ENCODE measurements around the gene ERGIC1.
"Not testable (repeated sequence)": the region's sequence is repeated elsewhere in the genome, so short reads cannot be mapped to it uniquely, and the experiment has no call there.

The ERGIC1 gene

GRCh38 chr5:172858511-172858989 lies 24.5 kb downstream of the ERGIC1 start:
- DNase-seq, result no peak
- in situ Hi-C loops (cut with MboI; ENCODE audit: low pct_unique_long_range_greater_than_20kb, low sequenced_read_pairs), result no loop called here

DNA sequence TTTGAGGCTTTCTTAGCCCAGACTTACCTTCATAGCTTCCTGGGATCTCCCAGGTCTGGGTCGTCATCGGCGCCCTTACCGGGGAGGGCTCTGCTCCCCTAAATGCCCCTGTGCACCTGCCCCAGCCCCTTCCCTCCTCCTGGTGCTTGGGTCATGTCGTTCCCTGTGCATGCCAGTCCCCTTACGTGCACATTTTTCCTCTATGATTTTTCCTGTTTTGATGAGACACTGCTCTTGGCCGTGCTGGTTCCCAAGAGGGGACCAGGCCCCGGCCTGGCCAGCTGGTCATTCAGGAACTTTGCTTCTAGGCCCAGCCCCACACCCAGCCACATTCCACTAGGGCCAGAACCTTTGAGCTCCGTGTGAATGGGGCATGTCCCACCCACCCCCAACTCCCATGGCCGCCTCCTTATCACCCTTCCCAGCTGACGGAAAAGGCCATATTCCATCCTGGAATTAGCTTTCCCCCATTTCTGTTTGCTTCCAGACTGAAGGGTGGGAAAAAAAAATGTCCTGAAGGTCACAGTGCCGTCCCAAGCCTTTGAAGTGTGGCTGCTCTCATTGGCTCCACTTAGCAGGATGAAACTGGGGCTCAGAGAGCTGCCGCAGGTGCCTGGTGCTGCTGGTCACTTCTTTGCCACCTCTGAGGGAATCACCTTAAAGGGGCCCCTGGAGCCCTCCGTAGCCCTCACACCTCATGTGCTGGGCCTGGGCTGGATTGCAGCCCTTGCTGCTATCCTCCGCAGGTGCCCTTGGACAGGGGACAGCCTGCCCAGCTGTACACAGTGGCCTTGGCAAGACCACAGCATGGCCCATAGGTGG lies 25.1 kb downstream of the ERGIC1 start:
- no peak for DNase-seq
- in situ Hi-C loops (cut with MboI; ENCODE audit: low pct_unique_long_range_greater_than_20kb, low sequenced_read_pairs), result no loop called here

DNA sequence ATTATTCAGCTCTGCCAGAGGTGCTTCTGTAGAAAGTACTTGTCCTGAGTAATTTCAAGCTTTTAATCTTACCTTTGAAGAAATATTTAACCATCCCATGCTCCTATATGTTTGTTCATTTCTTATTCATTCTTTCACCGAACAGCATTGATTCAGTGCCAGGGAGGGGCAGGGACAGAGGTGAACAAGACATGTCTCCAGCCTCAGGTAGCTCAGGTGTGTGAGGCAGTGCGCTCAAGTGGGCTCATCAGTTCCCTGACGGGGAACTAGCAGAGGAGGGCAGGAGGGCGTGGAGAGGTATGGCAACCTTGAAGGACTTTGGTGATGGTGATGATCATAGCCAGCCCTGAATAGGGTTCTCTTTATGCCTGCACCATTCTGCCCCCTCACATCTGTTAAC lies 25.9 kb downstream of the ERGIC1 start:
- in situ Hi-C loops (cut with MboI; ENCODE audit: low pct_unique_long_range_greater_than_20kb, low sequenced_read_pairs), result no loop called here
- DNase-seq, result no peak

DNA sequence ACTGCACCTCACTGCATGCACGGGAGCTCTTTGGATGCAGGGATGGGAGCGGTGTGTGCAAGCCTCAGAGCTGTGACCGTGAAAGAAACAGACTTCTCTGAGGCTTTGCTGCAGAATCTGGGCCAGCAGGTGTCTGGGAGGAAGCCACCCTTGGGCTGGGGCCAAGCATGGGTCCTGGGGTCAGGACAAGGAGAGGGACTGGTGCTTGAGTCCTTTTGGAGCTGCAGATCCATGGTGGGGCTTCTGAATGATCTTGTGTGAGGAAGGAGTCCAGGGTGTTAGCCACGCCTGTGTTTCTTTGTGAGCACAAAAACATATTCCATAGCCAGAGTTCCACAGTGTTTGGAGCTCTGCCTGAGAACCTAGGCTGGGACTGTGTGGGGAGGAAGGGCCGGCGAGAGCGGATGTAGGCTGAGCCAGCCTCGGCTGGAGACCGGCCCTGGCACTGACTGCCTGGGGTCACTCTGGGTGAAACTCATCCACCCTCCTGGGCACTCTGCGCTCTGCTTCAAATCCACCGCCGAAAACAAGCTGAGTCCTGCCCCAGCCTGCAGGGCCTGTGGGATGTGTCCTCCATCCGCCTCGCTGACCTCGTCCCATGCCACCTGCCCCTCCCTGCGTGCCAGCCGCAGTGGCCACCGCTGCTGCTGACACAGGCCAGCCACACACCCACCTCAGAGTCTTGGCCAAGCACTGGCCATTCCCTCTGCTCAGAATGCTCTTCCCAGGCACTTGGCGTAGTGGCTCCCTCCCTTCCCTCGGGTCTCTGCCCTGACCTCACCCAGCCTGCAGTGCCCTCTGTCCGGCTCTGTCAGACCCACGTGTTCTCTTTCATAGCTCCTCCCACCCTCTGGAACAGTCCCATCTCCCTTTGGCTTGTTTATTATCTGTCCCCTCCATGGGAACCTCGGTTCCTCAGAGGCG lies 26.7 kb downstream of the ERGIC1 start:
- in situ Hi-C loops (cut with MboI; ENCODE audit: low pct_unique_long_range_greater_than_20kb, low sequenced_read_pairs), result no loop called here
- DNase-seq, result no peak

GRCh38 chr5:172861461-172861860 lies 27.4 kb downstream of the ERGIC1 start:
- DNase-seq, result no peak
- in situ Hi-C loops (cut with MboI; ENCODE audit: low pct_unique_long_range_greater_than_20kb, low sequenced_read_pairs), result no loop called here

DNA sequence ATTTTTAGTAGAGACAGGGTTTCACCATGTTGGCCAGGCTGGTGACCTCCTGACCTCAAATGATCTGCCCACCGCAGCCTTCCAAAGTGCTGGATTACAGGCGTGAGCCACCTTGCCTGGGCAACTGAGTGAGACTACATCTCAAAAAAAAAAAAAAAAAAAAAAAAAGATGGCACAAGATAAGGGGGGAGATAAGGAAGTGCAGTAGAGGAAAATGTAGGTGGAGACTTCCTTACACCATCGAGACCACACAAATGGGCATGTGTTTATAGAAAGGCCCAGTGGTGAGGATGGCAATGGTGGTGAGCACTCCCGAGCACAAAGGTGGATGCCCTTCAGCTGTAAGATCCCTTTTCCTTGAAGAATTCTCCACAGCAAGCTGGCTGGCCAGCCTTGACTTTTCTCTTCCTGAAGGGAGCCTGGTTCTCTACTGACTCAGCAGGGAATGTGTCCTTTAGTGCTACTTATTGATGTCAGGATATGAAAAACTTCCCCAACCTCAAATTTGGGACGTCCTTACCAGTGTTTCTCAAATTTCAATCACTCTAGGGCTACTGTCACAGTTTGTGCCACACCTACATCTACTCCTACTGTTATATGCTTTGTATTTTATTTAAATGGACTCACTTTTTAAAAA lies 28.2 kb downstream of the ERGIC1 start:
- in situ Hi-C loops (cut with MboI; ENCODE audit: low pct_unique_long_range_greater_than_20kb, low sequenced_read_pairs), result no loop called here
- DNase-seq, result no peak

DNA sequence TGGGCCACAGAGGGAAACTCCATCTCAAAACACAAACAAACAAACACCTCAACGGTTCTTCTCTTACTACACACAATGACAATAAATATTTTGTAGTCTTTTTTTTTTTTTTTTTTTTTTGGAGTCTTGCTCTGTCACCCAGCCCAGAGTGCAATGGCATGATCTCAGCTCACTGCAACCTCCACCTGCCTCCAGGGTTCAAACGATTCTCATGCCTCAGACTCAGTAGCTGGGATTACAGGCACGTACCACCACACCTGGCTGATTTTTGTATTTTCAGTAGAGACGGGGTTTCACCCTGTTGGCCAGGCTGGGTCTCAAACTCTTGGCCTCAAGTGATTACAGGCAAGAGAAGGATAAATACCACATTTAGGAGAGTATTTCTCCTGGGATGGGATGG lies 30.1 kb downstream of the ERGIC1 start:
- in situ Hi-C loops (cut with MboI; ENCODE audit: low pct_unique_long_range_greater_than_20kb, low sequenced_read_pairs); DNase-seq: not testable (repeated sequence)

- in situ Hi-C loops (cut with MboI; ENCODE audit: low pct_unique_long_range_greater_than_20kb, low sequenced_read_pairs), result no loop called here
- DNase-seq, result no peak
Measured at GRCh38 chr5:172864747-172865146, 30.7 kb downstream of the ERGIC1 start.

- in situ Hi-C loops (cut with MboI; ENCODE audit: low pct_unique_long_range_greater_than_20kb, low sequenced_read_pairs), result no loop called here
Measured at GRCh38 chr5:172866378-172866777, 32.3 kb downstream of the ERGIC1 start.

DNA sequence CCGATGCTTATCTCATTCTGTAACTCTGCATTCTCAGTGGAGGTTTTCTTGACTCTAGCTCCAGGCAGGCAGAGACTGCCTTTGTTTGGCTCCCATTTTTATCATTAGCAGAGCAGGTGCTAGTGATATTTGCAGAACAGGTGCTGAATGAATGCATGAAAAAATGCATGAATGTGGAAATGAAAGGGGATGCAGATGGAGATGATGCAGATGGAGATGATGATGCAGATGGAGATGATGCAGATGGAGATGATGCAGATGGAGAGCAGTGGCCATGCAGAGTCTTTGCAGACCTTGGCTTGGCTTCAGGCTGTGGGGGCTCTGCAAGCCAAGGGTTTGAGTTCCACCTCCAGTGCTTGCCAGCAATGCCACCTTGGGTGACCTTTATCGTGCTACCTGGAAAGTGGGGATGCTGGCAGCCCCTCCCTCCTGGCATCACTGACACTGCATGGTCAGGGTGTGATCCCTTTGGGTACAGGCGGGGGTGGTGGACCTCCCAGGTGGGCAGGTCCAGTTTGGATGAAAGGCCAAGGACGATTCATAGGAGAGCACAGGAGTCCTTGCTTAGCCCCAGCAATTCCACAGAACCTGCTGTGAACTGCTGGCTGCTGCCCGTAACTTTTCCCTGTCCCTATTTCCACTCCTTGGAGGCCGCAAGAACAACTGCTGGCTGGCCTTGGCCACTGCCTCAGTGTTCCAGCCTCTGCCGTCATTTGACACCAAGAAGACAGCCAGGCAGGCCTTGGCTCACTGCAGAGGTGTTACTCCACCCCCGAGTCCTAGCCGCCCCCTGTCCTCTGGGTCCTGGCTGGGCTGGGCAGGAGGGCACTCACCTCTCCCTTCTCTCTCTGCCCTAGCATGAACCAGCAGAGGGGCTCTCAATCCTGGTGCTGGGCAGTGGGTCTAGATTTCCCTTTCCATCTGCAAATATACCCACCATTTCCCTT lies 33.0 kb downstream of the ERGIC1 start:
- in situ Hi-C loops (cut with MboI; ENCODE audit: low pct_unique_long_range_greater_than_20kb, low sequenced_read_pairs), result no loop called here
- no peak for DNase-seq

More at GRCh38 chr5:172866378-172866777, 32.3 kb downstream of the ERGIC1 start:
- no peak for DNase-seq

DNA sequence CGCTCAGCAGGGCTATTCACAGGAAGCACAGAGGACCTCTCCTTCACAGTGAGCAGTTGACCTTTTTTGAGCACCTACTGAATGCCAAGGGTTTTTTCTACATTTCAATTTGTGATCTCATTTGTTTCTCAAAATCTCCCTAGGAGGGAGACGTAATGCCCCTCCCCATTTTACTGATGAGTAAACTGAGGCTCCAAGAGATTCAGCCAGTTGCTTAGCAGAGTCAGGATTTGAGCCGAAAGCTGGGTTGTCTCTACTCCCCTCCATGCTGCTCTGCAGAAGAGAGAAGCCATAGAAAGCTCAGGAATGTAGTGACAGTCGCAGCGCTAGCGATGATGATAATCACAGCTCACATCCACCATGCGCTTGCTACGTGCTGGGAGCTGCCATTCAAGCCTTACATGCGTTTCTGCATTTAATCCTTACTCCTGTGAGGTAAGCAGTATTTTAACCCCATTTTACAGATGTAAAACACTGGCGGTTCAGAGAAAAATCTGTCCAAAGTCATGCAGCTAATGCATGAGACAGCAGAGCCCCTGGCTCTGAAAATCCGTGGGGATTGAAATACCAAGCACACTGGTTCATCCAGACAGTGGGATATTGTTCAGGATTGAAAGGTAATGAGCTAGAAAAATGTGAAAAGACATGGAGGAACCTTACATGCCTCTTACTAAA lies 33.8 kb downstream of the ERGIC1 start:
- in situ Hi-C loops (cut with MboI; ENCODE audit: low pct_unique_long_range_greater_than_20kb, low sequenced_read_pairs), result no loop called here
- no peak for DNase-seq

DNA sequence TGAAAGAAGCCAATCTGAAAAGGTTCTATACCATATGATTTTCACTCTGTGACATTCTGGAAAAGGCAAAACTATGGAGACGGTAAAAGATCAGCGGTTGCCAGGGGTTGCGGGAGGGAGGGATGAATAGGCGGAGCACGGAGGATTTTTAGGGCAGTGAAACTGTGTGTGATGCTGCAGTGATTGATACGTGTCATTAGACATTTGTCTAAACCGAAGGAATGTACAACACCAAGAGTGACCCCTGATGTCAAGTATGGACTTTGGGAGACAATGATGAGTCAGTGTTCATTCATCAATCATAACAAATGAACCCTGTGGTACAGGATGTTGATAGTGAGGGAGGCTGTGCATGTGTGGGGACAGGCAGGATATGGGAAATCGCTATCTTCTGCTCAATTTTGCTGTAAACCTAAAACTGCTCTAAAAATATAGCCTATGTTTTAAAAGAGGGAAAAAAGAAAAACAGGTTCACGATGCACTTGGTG lies 34.4 kb downstream of the ERGIC1 start:
- no peak for DNase-seq
- in situ Hi-C loops (cut with MboI; ENCODE audit: low pct_unique_long_range_greater_than_20kb, low sequenced_read_pairs), result no loop called here

- in situ Hi-C loops (cut with MboI; ENCODE audit: low pct_unique_long_range_greater_than_20kb, low sequenced_read_pairs), result no loop called here
- DNase-seq, result no peak
Measured at GRCh38 chr5:172868924-172869591, 35.0 kb downstream of the ERGIC1 start.

DNA sequence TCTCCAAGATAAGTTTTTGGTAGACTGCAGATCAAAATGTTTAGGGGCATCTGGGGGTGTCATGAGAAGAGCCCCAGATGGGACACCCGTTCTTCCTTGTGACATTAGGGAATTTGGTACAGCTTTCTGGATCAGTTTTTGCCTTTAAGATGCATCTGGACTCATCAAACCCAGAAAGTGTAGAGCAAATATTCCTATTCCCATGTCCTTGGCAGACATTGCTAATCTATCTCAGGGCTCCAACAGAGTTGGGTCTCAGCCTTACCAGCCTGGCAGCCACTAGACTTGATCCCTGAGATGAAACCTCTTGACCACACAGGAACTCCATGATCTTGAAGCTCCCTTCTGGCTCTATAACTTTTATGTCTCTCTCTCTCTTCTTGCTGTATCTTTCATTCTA lies 35.6 kb downstream of the ERGIC1 start:
- no peak for DNase-seq
- in situ Hi-C loops (cut with MboI; ENCODE audit: low pct_unique_long_range_greater_than_20kb, low sequenced_read_pairs), result no loop called here

GRCh38 chr5:172870291-172870714 lies 36.3 kb downstream of the ERGIC1 start:
- in situ Hi-C loops (cut with MboI; ENCODE audit: low pct_unique_long_range_greater_than_20kb, low sequenced_read_pairs), result no loop called here
- no peak for DNase-seq

GRCh38 chr5:172870715-172871461 lies 36.8 kb downstream of the ERGIC1 start:
- in situ Hi-C loops (cut with MboI; ENCODE audit: low pct_unique_long_range_greater_than_20kb, low sequenced_read_pairs), result no loop called here
- DNase-seq, result no peak

DNA sequence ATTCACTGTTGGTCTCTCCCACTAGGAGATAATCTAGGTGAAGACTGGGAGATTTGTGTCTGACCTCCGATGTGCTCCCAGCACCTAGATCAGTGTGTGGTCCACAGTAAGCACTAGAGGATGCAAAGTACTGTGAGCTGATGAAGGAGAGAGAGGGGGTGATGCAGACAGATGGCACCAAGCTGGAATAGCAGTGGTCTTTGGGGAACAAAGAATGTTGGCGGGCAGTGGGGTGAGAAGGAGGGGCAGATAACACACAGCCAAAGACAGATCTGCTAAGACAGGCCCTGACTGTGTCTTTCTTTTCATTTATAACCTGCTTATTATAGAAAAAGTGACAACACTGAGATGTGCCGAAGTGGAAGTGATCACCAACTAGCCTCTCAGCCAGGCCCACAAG lies 37.5 kb downstream of the ERGIC1 start:
- in situ Hi-C loops (cut with MboI; ENCODE audit: low pct_unique_long_range_greater_than_20kb, low sequenced_read_pairs), result no loop called here
- no peak for DNase-seq
